Activated B cell treated with CpG ODN at 0.5 μM for 24 hours (primary cell): ENCODE results near the gene VANGL1. TPM values are rescaled to one million over a fixed set of nuclear protein-coding genes. Genes with fewer than 3 reads are reported as not detected.
A peak's percentile ranks its signal among the peaks of the same experiment; 100 is the strongest.

ENCODE experiments used
- ATAC-seq: fragments of 200-7000 bp; cut with Tn5 transposase; one replicate; pipeline ENCODE4 v1.10.0; 2021; ENCODE audit warnings: low read depth, mild to moderate bottlenecking, moderate library complexity
- CTCF ChIA-PET: fragments of 350-600 bp; sonication (Branson Sonifier 250); formaldehyde crosslinking; loops from one replicate; lab custom pipeline; 2021; ENCODE audit warnings: antibody characterized with exemption; lab: Charles Lee
- POLR2A ChIA-PET: fragments of 350-600 bp; sonication (Branson Sonifier 250); formaldehyde crosslinking; loops from one replicate; lab custom pipeline; 2021; ENCODE audit warnings: antibody characterized with exemption; lab: Charles Lee
- DNase-seq: peaks from one replicate; pipeline ENCODE4 v3.0.0; 2022
- H3K27ac Mint-ChIP-seq: one replicate; pipeline ENCODE4 v1.8.0; 2020; ENCODE audit warnings: mixed read lengths
- H3K27me3 Mint-ChIP-seq: one replicate; pipeline ENCODE4 v1.8.0; 2021; ENCODE audit warnings: mixed read lengths
- H3K36me3 Mint-ChIP-seq: one replicate; pipeline ENCODE4 v1.8.0; 2021; ENCODE audit warnings: low read depth, mixed read lengths
- H3K4me1 Mint-ChIP-seq: one replicate; pipeline ENCODE4 v1.8.0; 2021; ENCODE audit warnings: mixed read lengths
- H3K4me3 Mint-ChIP-seq: one replicate; pipeline ENCODE4 v1.8.0; 2020; ENCODE audit warnings: mild to moderate bottlenecking, mixed read lengths
- H3K9me3 Mint-ChIP-seq: one replicate; pipeline ENCODE4 v1.8.0; 2020; ENCODE audit warnings: mixed read lengths
- intact Hi-C: fragments of 100-400 bp; cut with micrococcal nuclease; formaldehyde crosslinking; loops from one replicate; pipeline ENCODE4 v1.15.1; 2024
- total RNA-seq: library from RNA; stranded (reverse); gene quantifications from 2 replicates; pipeline ENCODE4 v1.2.3, GENCODE V29; 2022
- TF ChIP-seq, protein P1 (sequence below): fragments of 200-600 bp; IDR thresholded peaks from one replicate; pipeline ENCODE4 v1.8.0; 2022; ENCODE audit warnings: antibody characterized with exemption, mild to moderate bottlenecking

Gene VANGL1
- 0.46 and 1.2 TPM in 2 replicates for total RNA-seq

DNA sequence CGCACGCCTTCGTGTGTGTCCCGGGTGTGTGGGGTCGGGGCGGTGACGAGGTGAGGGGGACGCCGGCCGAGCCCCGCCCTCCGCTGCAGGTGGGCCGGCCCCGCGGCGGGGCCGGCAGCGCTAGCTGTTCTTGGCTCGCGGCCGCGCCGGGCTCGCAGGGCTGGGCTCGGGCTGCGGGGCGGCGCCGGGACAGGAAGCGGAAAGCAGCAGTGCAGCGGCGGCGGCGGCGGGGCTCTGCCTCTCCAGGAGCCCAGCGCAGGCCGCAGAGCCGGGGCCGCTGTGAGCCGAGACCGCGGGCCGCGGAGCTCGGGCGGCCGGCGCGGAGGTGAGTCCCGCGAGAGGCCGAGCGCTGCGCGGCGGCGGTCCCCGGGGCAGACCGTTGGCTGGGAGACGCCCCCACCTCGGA is at the start of gene VANGL1:
Gene VANGL1, plus strand, starts transcription at position 209 of the 406 bp plus-strand sequence. CDS start 9,444 bp downstream, outside the sequence.
- CTCF ChIA-PET = no interaction called here
- Mint-ChIP-seq H3K4me1 (peaks cover 12% of the 10 kb centered on the region), H3K4me3 (peak within 1 kb of the TSS; percentile 80), H3K9me3 (peaks cover under 1% of the 10 kb centered on the region), H3K27ac (no peak within 1 kb of the TSS), H3K27me3 (peaks cover 28% of the 10 kb centered on the region), H3K36me3 (no peaks in the 10 kb centered on the region)
- intact Hi-C loops = no loop called here
- TF ChIP-seq, protein P1, sequence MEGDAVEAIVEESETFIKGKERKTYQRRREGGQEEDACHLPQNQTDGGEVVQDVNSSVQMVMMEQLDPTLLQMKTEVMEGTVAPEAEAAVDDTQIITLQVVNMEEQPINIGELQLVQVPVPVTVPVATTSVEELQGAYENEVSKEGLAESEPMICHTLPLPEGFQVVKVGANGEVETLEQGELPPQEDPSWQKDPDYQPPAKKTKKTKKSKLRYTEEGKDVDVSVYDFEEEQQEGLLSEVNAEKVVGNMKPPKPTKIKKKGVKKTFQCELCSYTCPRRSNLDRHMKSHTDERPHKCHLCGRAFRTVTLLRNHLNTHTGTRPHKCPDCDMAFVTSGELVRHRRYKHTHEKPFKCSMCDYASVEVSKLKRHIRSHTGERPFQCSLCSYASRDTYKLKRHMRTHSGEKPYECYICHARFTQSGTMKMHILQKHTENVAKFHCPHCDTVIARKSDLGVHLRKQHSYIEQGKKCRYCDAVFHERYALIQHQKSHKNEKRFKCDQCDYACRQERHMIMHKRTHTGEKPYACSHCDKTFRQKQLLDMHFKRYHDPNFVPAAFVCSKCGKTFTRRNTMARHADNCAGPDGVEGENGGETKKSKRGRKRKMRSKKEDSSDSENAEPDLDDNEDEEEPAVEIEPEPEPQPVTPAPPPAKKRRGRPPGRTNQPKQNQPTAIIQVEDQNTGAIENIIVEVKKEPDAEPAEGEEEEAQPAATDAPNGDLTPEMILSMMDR = no peak
- DNase-seq = no peak
- POLR2A ChIA-PET = no interaction called here
- ATAC-seq = peak; percentile 40

DNA sequence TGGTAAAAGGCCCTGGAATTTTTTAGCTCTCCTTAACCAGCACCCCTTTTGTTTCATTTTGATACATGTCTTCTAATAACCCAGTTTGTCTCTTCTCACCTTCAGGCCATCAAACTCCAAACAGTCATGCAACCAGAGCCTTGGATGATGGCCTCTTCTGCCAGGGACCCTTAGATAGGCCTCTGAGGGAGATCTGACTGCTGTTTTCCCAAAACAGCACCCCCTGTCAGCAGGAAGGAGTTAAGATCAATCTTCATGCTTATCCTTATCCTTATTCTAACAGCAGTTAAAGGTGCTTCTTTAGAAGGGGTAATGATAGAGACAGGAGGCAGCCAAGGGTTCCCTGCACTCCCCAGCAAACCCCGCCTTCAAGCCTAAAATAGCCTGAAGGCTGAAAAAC is 49.5 kb upstream of the VANGL1 start:
- Mint-ChIP-seq H3K27ac (no peak overlapping the region), H3K4me1 (no peaks in the 10 kb centered on the region), H3K27me3 (no peaks in the 10 kb centered on the region), H3K36me3 (no peaks in the 10 kb centered on the region), H3K9me3 (peaks cover 7% of the 10 kb centered on the region), H3K4me3 (no peak overlapping the region)
- POLR2A ChIA-PET = no interaction called here
- intact Hi-C loops = no loop called here
- ATAC-seq (no peak), DNase-seq (no peak)
- CTCF ChIA-PET = no interaction called here
- TF ChIP-seq, protein P1 = no peak

- Mint-ChIP-seq H3K4me3 (no peak overlapping the region), H3K4me1 (no peaks in the 10 kb centered on the region), H3K36me3 (no peaks in the 10 kb centered on the region), H3K27ac (no peak overlapping the region), H3K9me3 (peaks cover 2% of the 10 kb centered on the region), H3K27me3 (peaks cover 1% of the 10 kb centered on the region)
- intact Hi-C loops = no loop called here
- ATAC-seq = no peak
- no peak for DNase-seq
- CTCF ChIA-PET = interaction anchor here (4.5 kb wide), 1 partner anchor 456 kb away, joined by 21 read pairs; no protein-coding TSS in a partner anchor
- TF ChIP-seq, protein P1 = no peak
- POLR2A ChIA-PET = no interaction called here
These were observed 48.2 kb upstream of the VANGL1 start for GRCh38 chr1:115593365-115594259.

DNA sequence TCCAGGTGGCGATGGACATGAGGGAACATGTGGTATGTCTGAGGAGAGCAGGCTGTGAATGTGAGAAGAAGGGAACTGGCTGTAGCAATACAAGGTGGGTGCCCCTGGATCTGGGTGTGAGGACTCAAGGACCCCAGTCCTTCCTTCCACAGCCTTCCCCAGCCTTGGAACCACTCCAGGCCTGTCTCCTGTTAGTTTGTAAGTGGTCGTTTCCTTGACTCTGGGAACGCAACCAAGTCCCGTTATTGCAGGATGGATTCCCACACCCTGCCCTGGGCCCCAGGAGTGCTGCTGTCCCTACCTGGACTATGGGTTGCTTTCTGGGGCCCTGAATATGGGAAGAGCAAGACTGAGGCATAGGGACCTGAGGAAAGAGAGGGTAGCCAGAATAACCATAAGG is 47.2 kb upstream of the VANGL1 start:
- ATAC-seq = no peak
- CTCF ChIA-PET = interaction anchor here (4.5 kb wide), 1 partner anchor 457 kb away, joined by 21 read pairs; no protein-coding TSS in a partner anchor
- Mint-ChIP-seq H3K27me3 (peaks cover 3% of the 10 kb centered on the region), H3K4me1 (no peaks in the 10 kb centered on the region), H3K36me3 (no peaks in the 10 kb centered on the region), H3K9me3 (no peaks in the 10 kb centered on the region), H3K4me3 (no peak overlapping the region), H3K27ac (no peak overlapping the region)
- POLR2A ChIA-PET = no interaction called here
- TF ChIP-seq, protein P1 = no peak
- DNase-seq = no peak
- intact Hi-C loops = no loop called here
